ENCODE data around the gene ADAM19. TPM values are rescaled to one million over a fixed set of nuclear protein-coding genes. Genes with fewer than 3 reads are reported as not detected.

The ADAM19 gene
- total RNA-seq, 6 experiments from 2014 or later: 75.4 to 152 (median 83.2) TPM

DNA sequence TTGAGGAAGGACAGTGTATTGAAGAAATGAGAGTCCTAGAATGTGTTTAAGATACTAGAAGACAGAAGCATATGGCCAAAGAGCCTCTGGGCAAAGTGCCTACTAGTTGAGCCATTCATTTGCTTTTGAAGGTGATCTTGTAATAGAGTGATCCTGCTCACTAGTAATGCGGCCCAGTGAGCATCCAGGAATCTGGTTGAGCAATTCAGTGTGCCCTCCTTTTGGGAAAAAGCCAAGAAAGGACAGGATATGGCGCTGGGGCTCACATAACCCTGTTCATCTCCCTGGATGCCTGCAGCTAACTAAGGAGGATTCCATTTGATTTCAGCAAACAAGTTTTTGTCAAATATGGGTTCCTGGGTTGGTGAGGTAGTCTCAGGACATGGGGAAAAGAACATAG is 16.3 kb downstream of the ADAM19 start:
- peak; percentile 88 for DNase-seq
- Mint-ChIP-seq H3K4me1 (ENCODE audit: low read depth) (peaks cover 97% of the 10 kb centered on the region), H3K27me3 (ENCODE audit: insufficient read depth) (no peaks in the 10 kb centered on the region; the same call in 1 of the 2 replicates), H3K27ac (peak overlapping the region; percentile 90), H3K36me3 (ENCODE audit: low read depth) (peaks cover 38% of the 10 kb centered on the region), H3K9me3 (no peaks in the 10 kb centered on the region), H3K4me3 (peak overlapping the region; percentile 50)
- TF ChIP-seq, protein P1, sequence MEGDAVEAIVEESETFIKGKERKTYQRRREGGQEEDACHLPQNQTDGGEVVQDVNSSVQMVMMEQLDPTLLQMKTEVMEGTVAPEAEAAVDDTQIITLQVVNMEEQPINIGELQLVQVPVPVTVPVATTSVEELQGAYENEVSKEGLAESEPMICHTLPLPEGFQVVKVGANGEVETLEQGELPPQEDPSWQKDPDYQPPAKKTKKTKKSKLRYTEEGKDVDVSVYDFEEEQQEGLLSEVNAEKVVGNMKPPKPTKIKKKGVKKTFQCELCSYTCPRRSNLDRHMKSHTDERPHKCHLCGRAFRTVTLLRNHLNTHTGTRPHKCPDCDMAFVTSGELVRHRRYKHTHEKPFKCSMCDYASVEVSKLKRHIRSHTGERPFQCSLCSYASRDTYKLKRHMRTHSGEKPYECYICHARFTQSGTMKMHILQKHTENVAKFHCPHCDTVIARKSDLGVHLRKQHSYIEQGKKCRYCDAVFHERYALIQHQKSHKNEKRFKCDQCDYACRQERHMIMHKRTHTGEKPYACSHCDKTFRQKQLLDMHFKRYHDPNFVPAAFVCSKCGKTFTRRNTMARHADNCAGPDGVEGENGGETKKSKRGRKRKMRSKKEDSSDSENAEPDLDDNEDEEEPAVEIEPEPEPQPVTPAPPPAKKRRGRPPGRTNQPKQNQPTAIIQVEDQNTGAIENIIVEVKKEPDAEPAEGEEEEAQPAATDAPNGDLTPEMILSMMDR (IDR thresholded peaks at IDR 0.05): no peak

DNA sequence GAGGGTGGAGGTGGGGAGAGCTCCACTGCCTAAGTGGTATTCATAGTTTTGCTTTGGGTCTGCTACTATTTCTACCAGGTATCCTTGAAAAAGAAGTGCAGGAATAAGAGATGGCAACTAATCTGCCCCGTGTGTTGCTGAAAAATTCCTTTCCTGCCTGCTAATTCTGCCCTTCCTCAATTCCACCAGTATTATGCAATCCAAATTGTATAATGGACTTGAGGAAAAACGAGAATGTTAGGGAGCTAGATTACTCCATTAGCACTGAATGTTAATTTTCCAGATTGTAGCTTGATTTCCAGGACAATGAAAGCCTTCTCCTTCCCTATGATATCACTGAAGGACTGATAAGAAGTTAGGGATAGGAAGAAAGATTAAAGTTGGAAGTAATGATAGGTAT is 16.9 kb downstream of the ADAM19 start:
- DNase-seq: no peak
- peak overlapping the region; percentile 90 for H3K27ac Mint-ChIP-seq
- peaks cover 95% of the 10 kb centered on the region for H3K4me1 Mint-ChIP-seq (ENCODE audit: low read depth)
- no peaks in the 10 kb centered on the region; the same call in 1 of the 2 replicates for H3K27me3 Mint-ChIP-seq (ENCODE audit: insufficient read depth)
- H3K36me3 Mint-ChIP-seq (ENCODE audit: low read depth): peaks cover 38% of the 10 kb centered on the region
- H3K9me3 Mint-ChIP-seq: no peaks in the 10 kb centered on the region
- peak overlapping the region; percentile 50 for H3K4me3 Mint-ChIP-seq
- TF ChIP-seq, protein P1 (IDR thresholded peaks at IDR 0.05): no peak

DNA sequence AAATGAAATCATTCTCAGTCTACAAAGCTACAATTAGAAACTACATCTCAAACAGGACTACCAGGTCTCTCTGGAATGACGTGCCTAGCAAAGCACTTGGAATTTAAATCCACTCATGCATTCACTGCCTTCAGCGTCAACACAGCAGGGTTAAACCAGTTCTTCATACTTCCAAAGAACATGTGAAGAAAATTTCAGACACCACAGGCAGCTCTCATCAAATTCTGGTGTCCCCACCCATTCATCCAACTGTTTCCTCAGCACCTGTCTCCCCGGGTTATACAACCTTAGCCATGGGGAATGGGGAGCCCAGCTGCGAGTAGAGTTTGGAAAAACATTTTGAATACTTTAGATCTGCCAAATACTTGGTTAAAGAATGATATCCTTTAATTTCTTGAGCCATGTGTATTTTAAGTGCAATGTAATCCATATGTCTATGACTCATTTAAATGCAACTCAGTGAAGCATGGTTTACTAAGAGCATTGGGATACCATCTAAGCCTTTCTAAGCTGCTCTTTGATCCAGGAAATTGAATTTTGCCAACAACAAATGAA is 17.5 kb downstream of the ADAM19 start:
- peaks cover 90% of the 10 kb centered on the region for H3K4me1 Mint-ChIP-seq (ENCODE audit: low read depth)
- H3K27ac Mint-ChIP-seq: peak overlapping the region; percentile 90
- H3K27me3 Mint-ChIP-seq (ENCODE audit: insufficient read depth): no peaks in the 10 kb centered on the region; the same call in 1 of the 2 replicates
- DNase-seq: peak; percentile 68
- TF ChIP-seq, protein P1 (IDR thresholded peaks at IDR 0.05): no peak
- peaks cover 38% of the 10 kb centered on the region for H3K36me3 Mint-ChIP-seq (ENCODE audit: low read depth)
- H3K4me3 Mint-ChIP-seq: peak overlapping the region; percentile 50
- no peaks in the 10 kb centered on the region for H3K9me3 Mint-ChIP-seq

DNA sequence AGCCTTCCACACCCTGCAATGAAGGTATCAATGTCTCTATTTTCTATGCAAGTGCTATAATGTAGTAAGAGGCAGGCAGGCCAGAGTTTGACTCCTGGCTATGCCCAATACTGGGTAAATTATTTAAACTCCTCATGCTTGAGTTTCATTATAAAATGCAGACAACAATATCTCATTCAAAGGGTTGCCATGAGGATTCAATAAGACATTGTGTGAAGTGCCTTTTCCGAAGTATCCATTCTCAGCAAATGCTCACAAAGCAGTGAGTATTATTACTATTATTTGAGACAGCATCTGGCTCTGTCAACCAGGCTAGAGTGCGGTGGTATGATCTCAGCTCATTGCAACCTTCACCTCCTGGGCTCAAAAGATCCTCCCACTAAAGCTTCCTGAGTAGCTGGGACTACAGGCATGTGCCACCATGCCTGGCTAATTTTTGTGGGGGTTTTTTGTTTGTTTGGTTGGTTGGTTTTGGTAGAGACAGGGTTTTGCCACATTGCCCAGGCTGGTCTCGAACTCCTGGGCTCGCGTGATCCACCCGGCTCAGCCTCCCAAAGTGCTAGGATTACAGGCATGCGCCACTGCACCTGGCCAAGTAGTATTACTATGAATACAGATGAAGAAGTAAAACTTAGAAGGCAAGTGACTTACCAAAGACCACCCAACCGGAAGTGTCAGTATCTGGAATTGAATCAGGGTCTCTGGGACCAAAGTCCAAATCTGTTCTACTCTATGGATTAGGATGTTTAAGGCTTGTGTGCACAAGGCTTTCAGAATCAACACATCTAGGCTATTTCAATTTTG is 18.8 kb downstream of the ADAM19 start:
- DNase-seq: no peak
- Mint-ChIP-seq H3K36me3 (ENCODE audit: low read depth) (peaks cover 33% of the 10 kb centered on the region), H3K27ac (peak overlapping the region; percentile 90)

DNA sequence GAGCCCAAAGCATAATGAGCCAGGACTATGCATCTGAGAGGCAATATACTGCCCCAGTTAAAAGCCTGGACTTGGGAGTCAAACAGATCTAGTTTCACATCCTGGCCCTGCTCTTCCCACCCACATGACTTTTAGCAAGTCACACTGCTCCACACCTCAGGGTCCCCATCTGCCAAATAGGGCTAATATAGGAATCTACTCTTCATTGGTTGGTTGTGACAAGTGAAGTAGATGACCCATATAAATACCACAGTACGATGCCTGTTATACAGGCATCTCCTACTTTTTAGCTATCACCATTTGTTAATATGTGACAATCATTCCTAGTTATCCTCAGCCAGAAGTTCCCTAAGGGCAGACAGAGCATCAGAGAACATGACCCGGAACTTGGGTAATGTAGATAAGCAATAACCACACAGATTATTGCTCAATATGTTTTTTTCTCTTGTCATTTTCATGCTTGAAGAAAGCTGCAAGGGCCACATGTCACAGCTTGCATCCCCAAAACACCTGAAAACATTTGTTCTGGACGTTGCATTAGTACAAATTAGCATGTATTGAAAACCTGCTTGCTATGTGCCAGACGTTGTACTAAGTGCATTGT is 20.4 kb downstream of the ADAM19 start:
- Mint-ChIP-seq H3K9me3 (no peaks in the 10 kb centered on the region), H3K4me1 (ENCODE audit: low read depth) (peaks cover 75% of the 10 kb centered on the region), H3K27me3 (ENCODE audit: insufficient read depth) (no peaks in the 10 kb centered on the region), H3K27ac (peak overlapping the region; percentile 46), H3K36me3 (ENCODE audit: low read depth) (peaks cover 30% of the 10 kb centered on the region), H3K4me3 (no peak overlapping the region)
- TF ChIP-seq, protein P1 (IDR thresholded peaks at IDR 0.05): no peak
- DNase-seq: no peak

More for the DNA sequence above, 18.8 kb downstream of the ADAM19 start:
- Mint-ChIP-seq H3K27me3 (ENCODE audit: insufficient read depth) (no peaks in the 10 kb centered on the region; the same call in 1 of the 2 replicates), H3K9me3 (no peaks in the 10 kb centered on the region), H3K4me3 (no peak overlapping the region; the same call in 1 of the 2 replicates), H3K4me1 (ENCODE audit: low read depth) (peaks cover 77% of the 10 kb centered on the region)
- TF ChIP-seq, protein P1 (IDR thresholded peaks at IDR 0.05): no peak

All from HFFc6 (cell line).